ENCODE measurements around the gene PLPPR4.

- TF ChIP-seq CTCF (conservative IDR thresholded peaks at IDR 0.05; ENCODE audit: low read depth in 2 of 2) = no peak
- no peak for TF ChIP-seq POLR2AphosphoS5 (IDR thresholded peaks at IDR 0.05; ENCODE audit: low read depth)
- no peak for TF ChIP-seq EZH2 (IDR thresholded peaks at IDR 0.05; ENCODE audit: low read depth, unreplicated experiment)
- no peak for TF ChIP-seq REST (IDR thresholded peaks at IDR 0.05; ENCODE audit: unreplicated experiment)
- TF ChIP-seq CREB1 (CRISPR knock-in tag; IDR thresholded peaks at IDR 0.05; ENCODE audit: low read depth) = no peak
- TF ChIP-seq ZNF114 (CRISPR knock-in tag; IDR thresholded peaks at IDR 0.05) = no peak
- no peak for TF ChIP-seq EZH2phosphoT487 (IDR thresholded peaks at IDR 0.05; ENCODE audit: unreplicated experiment)
- no peak for TF ChIP-seq ETS1 (IDR thresholded peaks at IDR 0.05)
- TF ChIP-seq ZNF331 (CRISPR knock-in tag; IDR thresholded peaks at IDR 0.05; ENCODE audit: low read depth) = no peak
- TF ChIP-seq NANOG (IDR thresholded peaks at IDR 0.05; ENCODE audit: borderline replicate concordance) = no peak
- no peak for TF ChIP-seq JUNB (IDR thresholded peaks at IDR 0.05; ENCODE audit: unreplicated experiment)
Observed at GRCh38 chr1:99282536-99282935, 18.2 kb downstream of the PLPPR4 start.

Data from GM23338 (cell line).